Tibial nerve (tissue), 4 donors: ENCODE data around the gene DDX51.

Experiments
- CTCF ChIP-seq, 5 experiments: fragments of 200-600 bp in 3 of 5; fragments of 450-650 bp in 2 of 5; sonication (generic) in 3 of 5; IDR thresholded peaks; one replicate each; pipeline ENCODE4 v1.5.1; 2016 to 2019; ENCODE audit warnings: antibody characterized with exemption in 5 of 5, mild to moderate bottlenecking in 3 of 5, moderate library complexity in 2 of 5
- EP300 ChIP-seq, 2 donors: sonication (generic); formaldehyde crosslinking; IDR thresholded peaks; one replicate each; pipeline ENCODE4 v1.6.1; 2017; ENCODE audit warnings: antibody characterized with exemption in 2 of 2, mild to moderate bottlenecking in 1 of 2
- POLR2A ChIP-seq, 2 donors: fragments of 450-650 bp; IDR thresholded peaks; one replicate each; pipeline ENCODE4 v1.6.1; 2017; ENCODE audit warnings: antibody characterized with exemption in 2 of 2, mild to moderate bottlenecking in 2 of 2, moderate library complexity in 2 of 2

- TF ChIP-seq EP300 (IDR thresholded peaks at IDR 0.05) (no peak), POLR2A (IDR thresholded peaks at IDR 0.05) (no peak), CTCF (IDR thresholded peaks at IDR 0.05) (no peak)
Observed at GRCh38 chr12:132103542-132104308, 40.4 kb downstream of the DDX51 start.
